Endothelial cell of umbilical vein (primary cell): ENCODE data around the gene IL6ST. TPM values are rescaled to one million over a fixed set of nuclear protein-coding genes. Genes with fewer than 3 reads are reported as not detected.

ENCODE experiments used
- BruUV-seq: library from RNA; stranded (reverse); fragments of 400-500 nt; replicated peaks from 2 replicates; lab custom pipeline; 2021; lab: Mats Ljungman, UMichigan
- CTCF ChIA-PET: fragments of 300-600, 350-600 bp; sonication (Branson Sonifier 250); formaldehyde crosslinking; loops from one replicate; lab custom pipeline; 2021; ENCODE audit warnings: antibody characterized with exemption, inconsistent platforms; lab: Charles Lee
- POLR2A ChIA-PET: fragments of 300-600, 350-600 bp; sonication (Branson Sonifier 250); formaldehyde crosslinking; loops from one replicate; lab custom pipeline; 2021; ENCODE audit warnings: antibody characterized with exemption, inconsistent platforms; lab: Charles Lee
- DNase-seq: peaks from one replicate; pipeline ENCODE4 v3.0.0-alpha.2; 2011; ENCODE audit warnings: low read depth, low spot score
- FAIRE-seq: peaks from 2 replicates; lab custom pipeline; 2011; peaks lifted over from hg19 to GRCh38; lab: Jason Lieb, UNC
- H2AFZ ChIP-seq: 2 replicates; pipeline ENCODE4 v1.6.0; 2012; ENCODE audit warnings: low read depth, low read length, control low read depth, inconsistent platforms
- H3K27ac ChIP-seq: 2 replicates; pipeline ENCODE4 v1.5.1; 2011; ENCODE audit warnings: low read depth, mild to moderate bottlenecking, control low read depth, low read length, moderate library complexity; ENCODE audit not compliant: insufficient read depth
- H3K27me3 ChIP-seq, 2 experiments: 2 replicates each; pipeline versions ENCODE4 v1.6.0 to v1.6.1; 2011; ENCODE audit warnings: low read length in 2 of 2, mixed read lengths in 1 of 2; ENCODE audit not compliant: control insufficient read depth in 2 of 2, insufficient read depth in 2 of 2
- H3K36me3 ChIP-seq, 2 experiments: 2 replicates in 1 of 2; 3 replicates in 1 of 2; pipeline ENCODE4 v1.5.1; 2011; ENCODE audit warnings: low read length in 2 of 2, mild to moderate bottlenecking in 1 of 2, moderate library complexity in 1 of 2; ENCODE audit not compliant: control insufficient read depth in 2 of 2, insufficient read depth in 2 of 2; ENCODE audit errors: extremely low read depth in 1 of 2
- H3K4me1 ChIP-seq: 3 replicates; pipeline ENCODE4 v1.5.1; 2011; ENCODE audit warnings: mild to moderate bottlenecking, low read length; ENCODE audit not compliant: control insufficient read depth, insufficient read depth; ENCODE audit errors: extremely low read depth
- H3K4me2 ChIP-seq: 2 replicates; pipeline ENCODE4 v1.6.1; 2011; ENCODE audit warnings: low read length, control low read depth, mixed read lengths; ENCODE audit not compliant: insufficient read depth
- H3K4me3 ChIP-seq, 3 experiments: fragments of 200-600 bp in 1 of 3; sonication (generic), shearing (Covaris generic) in 1 of 3; replicated peaks in 1 of 3; 2 replicates each; pipeline ENCODE4 v1.5.1; 2011 to 2016; ENCODE audit warnings: control low read depth in 3 of 3, low read length in 3 of 3, mild to moderate bottlenecking in 2 of 3, inconsistent platforms in 1 of 3, low read depth in 1 of 3, moderate library complexity in 1 of 3; ENCODE audit not compliant: insufficient read depth in 1 of 3
- H3K79me2 ChIP-seq: 2 replicates; pipeline ENCODE4 v1.6.0; 2012; ENCODE audit warnings: low read length, inconsistent platforms; ENCODE audit not compliant: control insufficient read depth, insufficient read depth
- H3K9ac ChIP-seq: replicated peaks from 2 replicates; pipeline ENCODE3; 2011; ENCODE audit warnings: low read length, control low read depth; ENCODE audit not compliant: insufficient read depth; ENCODE audit errors: extremely low read depth
- H3K9me1 ChIP-seq: replicated peaks from 3 replicates; pipeline ENCODE4 v1.6.0; 2011; ENCODE audit warnings: mild to moderate bottlenecking, low read length; ENCODE audit not compliant: control insufficient read depth, insufficient read depth; ENCODE audit errors: extremely low read depth
- H3K9me3 ChIP-seq: replicated peaks from 2 replicates; pipeline ENCODE4 v1.5.1; 2012; ENCODE audit warnings: low read length, inconsistent platforms; ENCODE audit not compliant: control insufficient read depth, insufficient read depth
- H4K20me1 ChIP-seq: replicated peaks from 2 replicates; pipeline ENCODE3; 2011; ENCODE audit warnings: mild to moderate bottlenecking, low read length; ENCODE audit not compliant: control insufficient read depth, insufficient read depth; ENCODE audit errors: extremely low read depth
- CTCF ChIP-seq, 2 donors: IDR thresholded peaks; 1 replicate in 1 of 2; 2 replicates in 1 of 2; pipeline ENCODE4 v1.5.1; 2011; ENCODE audit warnings: low read length in 2 of 2, mild to moderate bottlenecking in 2 of 2, moderate library complexity in 2 of 2, control low read depth in 1 of 2, inconsistent platforms in 1 of 2, low read depth in 1 of 2; ENCODE audit not compliant: insufficient read depth in 1 of 2; ENCODE audit errors: extremely low read depth in 1 of 2
- FOS ChIP-seq: IDR thresholded peaks from 2 replicates; pipeline ENCODE4 v1.6.1; 2011; ENCODE audit warnings: mild to moderate bottlenecking, low read length, moderate library complexity, borderline replicate concordance; ENCODE audit not compliant: insufficient read depth
- GATA2 ChIP-seq: IDR thresholded peaks from 2 replicates; pipeline ENCODE4 v1.7.0; 2011; ENCODE audit warnings: low read depth, mild to moderate bottlenecking, moderate library complexity, mixed read lengths, low read length; ENCODE audit not compliant: insufficient read length, insufficient read depth
- MAX ChIP-seq: IDR thresholded peaks from 2 replicates; pipeline ENCODE4 v1.6.1; 2011; ENCODE audit not compliant: insufficient read depth, insufficient read length
- MYC ChIP-seq: IDR thresholded peaks from one replicate; pipeline ENCODE4 v1.6.1; 2011; ENCODE audit warnings: mild to moderate bottlenecking, low read depth, low read length
- POLR2A ChIP-seq: IDR thresholded peaks from 2 replicates; pipeline ENCODE4 v1.6.1; 2012; ENCODE audit warnings: low read depth, mild to moderate bottlenecking, control low read depth, low read length
- dilution Hi-C: fragments of 300-500 bp; cut with MboI; formaldehyde crosslinking; loops from one replicate; pipeline ENCODE4 v1.15.0; 2019; ENCODE audit warnings: low sequenced_read_pairs; ENCODE audit not compliant: extremely low pct_ligation_motif_present
- intact Hi-C: fragments of 100-400 bp; cut with micrococcal nuclease; formaldehyde crosslinking; loops from one replicate; pipeline ENCODE4 v1.10.0; 2022
- polyA plus RNA-seq, 4 experiments: library from polyadenylated mRNA; depleted of rRNA in 3 of 4; stranded (reverse) in 3 of 4; unstranded in 1 of 4; fragments of >200 nt; gene quantifications; 2 replicates each; pipeline versions ENCODE4 v1.2.1 to v1.2.3, GENCODE V29; 2011 to 2012; ENCODE audit warnings: missing spikeins in 1 of 4
- small RNA-seq: library from RNA; depleted of rRNA; stranded (forward); fragments of <200 nt; gene quantifications from one replicate; pipeline ENCODE3, GENCODE V24; 2012; ENCODE audit warnings: low replicate concordance, low read depth; ENCODE audit not compliant: insufficient read depth, insufficient read length
- total RNA-seq: library from RNA; stranded (reverse); gene quantifications from 2 replicates; pipeline ENCODE4 v1.2.3, GENCODE V29; 2021

Gene IL6ST
- total and polyA plus RNA-seq, 2 donors (not counting 3 experiments of a cell fraction or from before 2014, with no cell fraction given): 135 to 345 TPM

GRCh38 chr5:55885359-55885758 is 109.4 kb downstream of the IL6ST start:
- no peak overlapping the region for H3K4me3 ChIP-seq
- TF ChIP-seq CTCF (IDR thresholded peaks at IDR 0.05; ENCODE audit: extremely low read depth in 1 of 2, insufficient read depth in 1 of 2, low read depth in 1 of 2, low read length in 2 of 2): no peak
- TF ChIP-seq FOS: no peak
- TF ChIP-seq MYC: no peak
- TF ChIP-seq POLR2A: no peak
- TF ChIP-seq MAX: no peak
- TF ChIP-seq GATA2: no peak
- no peaks in the 10 kb centered on the region for H4K20me1 ChIP-seq
- ChIA-PET CTCF (interaction anchor here (0.9 kb wide), 1 partner anchor 55 kb away, joined by 3 read pairs; no protein-coding TSS in a partner anchor), POLR2A (interaction anchor here (0.9 kb wide), 1 partner anchor 69 kb away, joined by 5 read pairs; no protein-coding TSS in a partner anchor)
- no TSS peak for BruUV-seq
- FAIRE-seq (no peak), DNase-seq (no peak)
- no peaks in the 10 kb centered on the region for H3K4me1 ChIP-seq
- H3K9ac ChIP-seq: no peak overlapping the region
- H3K9me1 ChIP-seq: no peaks in the 10 kb centered on the region
- H3K79me2 ChIP-seq: no peaks in the 10 kb centered on the region
- intact Hi-C loops (no loop called here), dilution Hi-C loops (no loop called here)
- no peaks in the 10 kb centered on the region for H3K27me3 ChIP-seq
- no peaks in the 10 kb centered on the region for H3K9me3 ChIP-seq
- no peak overlapping the region for H2AFZ ChIP-seq
- H3K36me3 ChIP-seq: no peaks in the 10 kb centered on the region
- H3K27ac ChIP-seq: no peak overlapping the region
- no peak overlapping the region for H3K4me2 ChIP-seq

Small RNA genes within 50 kb of the gene (small RNA-seq; reads per million reads assigned to genes)
- not detected for gene AC016596.1
- gene RF01210: not detected

Other genes starting within 250 kb of the IL6ST start
- gene IL31RA, start 143.6 kb downstream of the IL6ST start, total RNA-seq: 0.75 and 0.90 TPM in 2 replicates
- gene IL31RA, start 143.6 kb downstream of the IL6ST start, polyA plus RNA-seq: 0.06 and 0.14 TPM in 2 replicates
- 1.2 and 2.1 TPM in 2 replicates for gene ANKRD55, start 238.4 kb upstream of the IL6ST start, total RNA-seq
- gene ANKRD55, start 238.4 kb upstream of the IL6ST start, polyA plus RNA-seq: 1.0 and 1.4 TPM in 2 replicates